Measurements from ENCODE around the gene ARMC9. TPM values are rescaled to one million over a fixed set of nuclear protein-coding genes. Genes with fewer than 3 reads are reported as not detected.

Gene ARMC9
- total and polyA plus RNA-seq, 3 donors from 2014 or later = 35.0 to 49.7 (median 47.5) TPM

DNA sequence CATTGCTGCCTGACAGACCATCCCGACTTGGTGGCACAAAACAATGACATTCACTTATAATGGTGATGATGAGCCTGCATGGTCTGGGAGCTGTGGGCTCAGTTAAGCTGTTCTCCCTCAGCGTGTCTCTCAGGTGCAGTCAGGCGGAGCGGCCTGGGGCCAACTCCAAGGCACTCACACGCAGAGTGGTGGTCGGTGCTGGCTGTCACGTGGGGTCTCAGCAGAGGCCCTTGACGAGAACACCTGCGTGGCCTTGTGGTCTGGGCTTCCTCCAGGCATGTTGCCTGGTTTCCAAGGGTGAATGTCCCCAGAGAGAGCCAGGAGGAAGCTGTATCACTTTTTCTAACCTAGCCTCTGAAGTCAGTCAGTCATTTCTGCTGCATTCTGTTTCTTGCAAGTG is 29.8 kb downstream of the ARMC9 start:
- 74 to 80% methylated on average over 1 to 9 of the region's 9 CpGs for WGBS, 2 donors
- Histone ChIP-seq H3K27ac (no peak overlapping the region), H3K4me3 (no peak overlapping the region), H3K27me3 (no peaks in the 10 kb centered on the region), H3K4me1 (no peaks in the 10 kb centered on the region), H3K9me3 (no peaks in the 10 kb centered on the region), H3K36me3 (ENCODE audit: low read depth, missing control alignments) (no peaks in the 10 kb centered on the region)
- no peak for DNase-seq
- TF ChIP-seq POLR2A (IDR thresholded peaks at IDR 0.05) (no peak), CTCF (IDR thresholded peaks at IDR 0.05) (no peak)
- intact Hi-C loops (cut with DNase I; ENCODE audit: low total_unique reads) = no loop called here

- Histone ChIP-seq H3K9me3 (no peaks in the 10 kb centered on the region), H3K27ac (no peak overlapping the region), H3K36me3 (ENCODE audit: low read depth, missing control alignments) (no peaks in the 10 kb centered on the region), H3K4me1 (no peaks in the 10 kb centered on the region), H3K4me3 (no peak overlapping the region), H3K27me3 (no peaks in the 10 kb centered on the region)
- 78 to 83% methylated on average over 5 of the region's 5 CpGs for WGBS, 2 donors
- intact Hi-C loops (cut with DNase I; ENCODE audit: low total_unique reads) = no loop called here
- no peak for DNase-seq
- TF ChIP-seq CTCF (IDR thresholded peaks at IDR 0.05) = no peak
- TF ChIP-seq POLR2A (IDR thresholded peaks at IDR 0.05) = no peak
Observed at GRCh38 chr2:231228974-231229529, 30.6 kb downstream of the ARMC9 start.

DNA sequence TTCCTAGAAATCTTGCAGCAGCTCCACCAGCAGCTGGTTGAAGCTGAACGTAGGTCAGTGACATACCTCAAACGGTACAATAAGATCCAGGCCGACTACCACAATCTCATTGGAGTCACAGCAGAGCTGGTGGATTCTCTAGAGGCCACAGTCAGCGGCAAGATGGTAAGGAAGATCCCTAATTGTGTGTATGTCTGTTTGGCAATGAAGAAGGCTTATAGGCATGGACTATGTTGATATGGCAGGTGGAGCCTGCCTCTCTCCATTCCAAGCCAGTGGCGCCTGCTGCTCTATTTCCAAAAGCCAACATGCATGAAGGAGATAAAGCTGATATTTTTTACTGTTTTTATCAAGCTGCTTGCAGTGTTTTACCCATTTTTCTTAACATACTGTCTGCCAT is 36.8 kb downstream of the ARMC9 start:
- no peak for DNase-seq
- no peak overlapping the region for H3K27ac ChIP-seq
- H3K4me3 ChIP-seq = no peak overlapping the region
- no peaks in the 10 kb centered on the region for H3K9me3 ChIP-seq
- 85 to 91% methylated on average over 5 of the region's 5 CpGs for whole genome bisulfite sequencing, 2 donors
- H3K27me3 ChIP-seq = no peaks in the 10 kb centered on the region
- no peaks in the 10 kb centered on the region for H3K4me1 ChIP-seq
- intact Hi-C loops (cut with DNase I; ENCODE audit: low total_unique reads) = loop anchor here (10.0 kb wide), 1 partner anchor 180 kb away; no protein-coding TSS in a partner anchor
- no peak for TF ChIP-seq CTCF (IDR thresholded peaks at IDR 0.05)
- TF ChIP-seq POLR2A (IDR thresholded peaks at IDR 0.05) = no peak
- H3K36me3 ChIP-seq (ENCODE audit: low read depth, missing control alignments) = no peaks in the 10 kb centered on the region

- Histone ChIP-seq H3K27me3 (no peaks in the 10 kb centered on the region), H3K4me1 (no peaks in the 10 kb centered on the region), H3K4me3 (no peak overlapping the region), H3K9me3 (no peaks in the 10 kb centered on the region), H3K36me3 (ENCODE audit: low read depth, missing control alignments) (no peaks in the 10 kb centered on the region), H3K27ac (no peak overlapping the region)
- intact Hi-C loops (cut with DNase I; ENCODE audit: low total_unique reads) = loop anchor here (10.0 kb wide), 1 partner anchor 176 kb away; no protein-coding TSS in a partner anchor
- WGBS, 2 donors = 84 to 93% methylated on average over 3 of the region's 3 CpGs
- DNase-seq = no peak
- TF ChIP-seq CTCF (IDR thresholded peaks at IDR 0.05) = no peak
- TF ChIP-seq POLR2A (IDR thresholded peaks at IDR 0.05) = no peak
Observed at GRCh38 chr2:231238689-231239088, 40.3 kb downstream of the ARMC9 start.

GRCh38 chr2:231239751-231240150 is 41.3 kb downstream of the ARMC9 start:
- no peaks in the 10 kb centered on the region for H3K4me1 ChIP-seq
- H3K9me3 ChIP-seq = no peaks in the 10 kb centered on the region
- intact Hi-C loops (cut with DNase I; ENCODE audit: low total_unique reads) = loop anchor here (10.0 kb wide), 1 partner anchor 175 kb away; no protein-coding TSS in a partner anchor
- DNase-seq = no peak
- no peak overlapping the region for H3K27ac ChIP-seq
- H3K4me3 ChIP-seq = no peak overlapping the region
- H3K36me3 ChIP-seq (ENCODE audit: low read depth, missing control alignments) = no peaks in the 10 kb centered on the region
- H3K27me3 ChIP-seq = no peaks in the 10 kb centered on the region
- TF ChIP-seq CTCF (IDR thresholded peaks at IDR 0.05) = no peak
- no peak for TF ChIP-seq POLR2A (IDR thresholded peaks at IDR 0.05)
- 93 to 100% methylated on average over 10 of the region's 10 CpGs for WGBS, 2 donors

Measured in testis (tissue), 3 donors.